AG04450 (cell line): ENCODE measurements around the gene FBXL19. TPM values are rescaled to one million over a fixed set of nuclear protein-coding genes. Genes with fewer than 3 reads are reported as not detected.

Experiments
- CTCF ChIA-PET: fragments of 300-600, 350-600 bp; formaldehyde crosslinking; extraction: SDS; loops from one replicate; lab custom pipeline; 2022; ENCODE audit warnings: antibody characterized with exemption, inconsistent platforms; lab: Charles Lee
- POLR2A ChIA-PET: fragments of 350-600 bp; formaldehyde crosslinking; extraction: SDS; loops from one replicate; lab custom pipeline; 2021; ENCODE audit warnings: antibody characterized with exemption, inconsistent platforms; lab: Yijun Ruan, JAX
- DNase-seq: peaks from one replicate; pipeline ENCODE4 v3.0.0-alpha.2; 2011; ENCODE audit warnings: low read depth, low spot score
- H3K27ac ChIP-seq: one replicate; pipeline ENCODE4 v1.5.1; 2012; ENCODE audit warnings: low read depth, low read length, control low read depth
- H3K27me3 ChIP-seq: one replicate; pipeline ENCODE4 v1.6.0; 2012; ENCODE audit warnings: low read length; ENCODE audit not compliant: control insufficient read depth, insufficient read depth
- H3K4me3 ChIP-seq: 2 replicates; pipeline ENCODE4 v1.5.1; 2011; ENCODE audit warnings: mild to moderate bottlenecking, low read depth, low read length, control low read depth
- H3K9me3 ChIP-seq: 2 replicates; pipeline ENCODE4 v1.5.1; 2012; ENCODE audit warnings: low read length; ENCODE audit not compliant: control insufficient read depth, insufficient read depth
- CTCF ChIP-seq: IDR thresholded peaks from 2 replicates; pipeline ENCODE4 v1.5.1; 2011; ENCODE audit warnings: low read depth, low read length, control low read depth, inconsistent platforms
- polyA plus RNA-seq: library from polyadenylated mRNA; depleted of rRNA; stranded (reverse); fragments of >200 nt; gene quantifications from 2 replicates; pipeline ENCODE4 v1.2.3, GENCODE V29; 2011

The FBXL19 gene
- polyA plus RNA-seq, 1 experiment: 7.1 TPM

GRCh38 chr16:30972872-30973271 lies 49.5 kb downstream of the FBXL19 start:
- POLR2A ChIA-PET: no interaction called here
- no peak for DNase-seq
- CTCF ChIA-PET: interaction anchor here (0.7 kb wide), 1 partner anchor 169 kb away, joined by 5 read pairs; no protein-coding TSS in a partner anchor
- Histone ChIP-seq H3K27me3 (no peaks in the 10 kb centered on the region), H3K4me3 (no peak overlapping the region), H3K9me3 (no peaks in the 10 kb centered on the region), H3K27ac (no peak overlapping the region)
- 0 out of 2 replicates have a peak, but pooled peaks have one; percentile 26 for TF ChIP-seq CTCF

- DNase-seq: no peak
- TF ChIP-seq CTCF: no peak
- H3K27ac ChIP-seq: no peak overlapping the region
- ChIA-PET POLR2A (no interaction called here), CTCF (interaction anchor here (0.9 kb wide), 1 partner anchor 10 kb away, joined by 4 read pairs; no protein-coding TSS in a partner anchor)
- no peaks in the 10 kb centered on the region for H3K9me3 ChIP-seq
- H3K4me3 ChIP-seq: no peak overlapping the region
- H3K27me3 ChIP-seq: no peaks in the 10 kb centered on the region
These were observed 51.0 kb downstream of the FBXL19 start for GRCh38 chr16:30974348-30974747.

- ChIA-PET CTCF (interaction anchor here (1.5 kb wide), 1 partner anchor 8 kb away, joined by 4 read pairs; the partner anchor contains the start of gene HSD3B7), POLR2A (no interaction called here)
- DNase-seq: no peak
- Histone ChIP-seq H3K27ac (no peak overlapping the region), H3K4me3 (no peak overlapping the region), H3K9me3 (no peaks in the 10 kb centered on the region), H3K27me3 (no peaks in the 10 kb centered on the region)
- no peak for TF ChIP-seq CTCF
These were observed 53.1 kb downstream of the FBXL19 start for GRCh38 chr16:30976486-30976885.

GRCh38 chr16:30977502-30977901 lies 54.1 kb downstream of the FBXL19 start:
- no peak overlapping the region for H3K4me3 ChIP-seq
- ChIA-PET POLR2A (interaction anchor here (0.6 kb wide), 1 partner anchor 18 kb away, joined by 3 read pairs; no protein-coding TSS in a partner anchor), CTCF (interaction anchor here (0.6 kb wide), 1 partner anchor 263 kb away, joined by 3 read pairs; no protein-coding TSS in a partner anchor)
- DNase-seq: no peak
- TF ChIP-seq CTCF: peak; percentile 30
- no peak overlapping the region for H3K27ac ChIP-seq
- H3K9me3 ChIP-seq: no peaks in the 10 kb centered on the region
- no peaks in the 10 kb centered on the region for H3K27me3 ChIP-seq

- no peak for TF ChIP-seq CTCF
- H3K27ac ChIP-seq: no peak overlapping the region
- no peak for DNase-seq
- no peak overlapping the region for H3K4me3 ChIP-seq
- ChIA-PET POLR2A (no interaction called here), CTCF (no interaction called here)
- no peaks in the 10 kb centered on the region for H3K9me3 ChIP-seq
- H3K27me3 ChIP-seq: no peaks in the 10 kb centered on the region
These were observed 56.0 kb downstream of the FBXL19 start for GRCh38 chr16:30979170-30980022.
